ENCODE data around the gene INTS7.
"Not testable (repeated sequence)": the region's sequence is repeated elsewhere in the genome, so short reads cannot be mapped to it uniquely, and the experiment has no call there.

INTS7 gene

DNA sequence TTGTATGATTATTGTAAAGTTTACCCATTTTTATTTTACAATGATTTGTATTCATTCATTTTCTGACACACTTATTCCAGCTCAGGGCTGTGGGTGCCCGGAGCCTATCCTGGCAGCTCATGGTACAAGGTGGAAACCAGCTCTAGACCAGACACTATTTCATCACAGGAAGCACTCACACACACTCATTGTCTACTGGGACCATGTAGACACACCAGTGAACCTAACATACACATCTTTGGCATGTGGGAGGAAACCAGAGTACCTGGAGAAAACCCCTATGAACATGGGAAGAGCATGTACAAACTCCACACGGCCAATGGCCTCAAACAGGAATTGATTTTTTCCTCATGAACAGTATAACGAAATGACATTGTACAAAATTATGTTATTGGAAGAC, 2.5 kb upstream of the INTS7 start:
- no peak overlapping the region for H3K4me3 ChIP-seq (ENCODE audit: low read depth, low read length)
- DNase-seq (ENCODE audit: low read depth), result no peak

DNA sequence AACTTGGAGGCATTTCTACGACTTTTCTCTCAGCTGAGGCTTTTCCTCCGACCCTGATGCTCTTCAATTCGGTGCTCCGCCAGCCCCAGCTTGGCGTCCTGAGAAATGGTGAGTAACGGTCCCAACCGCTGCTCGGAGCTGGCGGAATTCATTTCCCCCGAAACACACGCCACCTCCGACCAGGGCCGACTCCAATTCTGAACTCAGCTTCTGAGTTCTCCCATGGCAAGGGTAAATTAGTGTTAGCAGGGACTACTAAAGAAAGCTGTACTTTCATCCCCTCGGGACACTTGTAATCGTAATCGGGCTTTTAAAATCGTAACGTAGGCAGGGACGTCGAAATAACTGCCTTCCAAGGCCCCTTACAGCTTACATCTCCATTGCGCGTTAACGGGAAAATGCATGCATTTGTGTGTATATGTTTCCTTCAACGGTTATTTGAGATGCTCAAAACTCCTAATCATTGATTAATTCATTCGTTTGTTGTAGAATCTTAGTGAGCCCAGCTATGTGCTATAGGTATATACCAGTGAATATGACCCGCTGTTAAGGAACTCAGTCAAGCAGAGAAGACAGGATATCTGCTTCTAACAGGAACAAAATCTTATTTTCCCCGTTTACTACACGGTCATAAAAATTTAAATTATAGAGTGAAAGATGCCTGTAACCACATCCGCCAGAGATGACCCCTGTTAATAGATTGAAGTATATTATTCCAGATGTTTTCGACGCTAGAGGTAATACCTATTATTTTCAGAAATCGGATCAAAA, 663 bp upstream of the INTS7 start:
- H3K4me3 ChIP-seq (ENCODE audit: low read depth, low read length), result peak overlapping the region; percentile 93
- no peak for DNase-seq (ENCODE audit: low read depth)

DNA sequence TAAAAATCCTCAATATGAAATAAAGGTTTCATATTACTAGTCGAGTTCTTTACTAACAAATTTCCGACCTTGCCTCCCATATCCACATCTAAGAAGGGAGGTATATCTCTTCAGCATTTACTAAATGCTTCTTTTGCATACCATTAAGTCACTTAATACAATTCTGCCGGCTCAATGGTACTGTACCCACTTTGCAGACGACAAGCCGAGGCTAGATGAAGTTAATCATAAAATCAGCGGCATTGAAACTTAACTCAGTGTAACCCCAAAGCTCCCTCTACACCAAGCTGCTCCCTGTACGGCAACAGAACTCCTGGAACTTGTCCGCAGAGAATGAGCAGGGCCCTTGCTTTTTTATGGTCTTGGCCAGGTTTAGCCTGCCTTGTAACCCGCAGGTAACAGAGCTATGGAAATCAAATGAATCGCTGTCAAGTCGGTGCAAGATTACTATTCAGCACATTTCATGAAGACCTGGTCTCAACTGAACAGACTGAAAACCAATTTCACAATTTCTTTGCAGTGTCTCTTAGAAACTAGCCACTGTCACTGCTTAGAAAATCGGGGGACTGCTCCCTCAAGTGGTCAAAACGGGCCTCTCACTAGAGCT, 738 bp downstream of the INTS7 start:
- DNase-seq (ENCODE audit: low read depth), result no peak
- peak overlapping the region; percentile 93 for H3K4me3 ChIP-seq (ENCODE audit: low read depth, low read length)

DNA sequence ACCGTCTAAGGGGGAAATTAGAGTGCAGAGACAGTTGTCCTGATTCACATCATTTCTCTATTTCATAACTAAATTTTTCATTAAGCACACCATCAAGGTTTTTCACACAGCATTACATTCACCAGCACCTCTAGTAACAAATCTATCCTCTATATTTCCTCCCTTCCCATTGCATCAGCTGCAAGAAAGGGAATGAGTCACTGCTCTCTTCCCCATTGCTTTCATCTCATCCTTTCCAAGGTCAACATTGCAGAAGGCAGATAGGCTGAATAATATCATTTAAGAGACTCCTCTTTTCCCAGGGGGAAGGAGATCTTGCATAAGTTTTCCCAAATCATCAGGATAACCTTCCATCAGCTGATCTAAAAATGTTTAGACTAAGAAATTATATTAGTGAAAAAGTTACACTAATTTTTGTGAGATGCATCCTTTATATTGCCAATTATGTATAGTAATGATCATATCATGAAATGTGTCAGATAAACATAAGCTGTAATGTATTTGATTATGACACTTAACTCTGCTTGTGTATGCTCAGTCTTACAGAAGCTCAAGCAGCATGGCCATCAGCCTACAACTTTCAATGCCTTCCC, 4.3 kb downstream of the INTS7 start:
- no peak overlapping the region for H3K4me3 ChIP-seq (ENCODE audit: low read depth, low read length)
- peak; percentile 90 for DNase-seq (ENCODE audit: low read depth)

DNA sequence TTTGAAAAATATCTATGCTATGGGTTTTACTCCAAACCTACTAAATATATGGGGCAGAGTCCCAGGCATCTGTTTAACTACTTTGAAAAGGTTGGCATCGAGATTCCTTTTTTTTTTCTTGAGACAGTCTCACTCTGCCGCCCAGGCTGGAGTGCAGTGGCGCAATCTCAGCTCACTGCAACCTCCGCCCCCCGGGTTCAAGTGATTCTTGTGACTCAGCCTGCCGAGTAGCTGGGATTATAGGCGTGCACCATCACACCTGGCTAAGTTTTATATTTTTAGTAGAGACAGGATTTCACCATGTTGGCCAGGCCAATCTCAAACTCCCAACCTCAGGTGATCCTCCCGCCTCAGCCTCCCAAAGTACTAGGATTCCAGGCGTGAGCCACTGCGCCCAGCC, 7.6 kb downstream of the INTS7 start:
- DNase-seq (ENCODE audit: low read depth); H3K4me3 ChIP-seq (ENCODE audit: low read depth, low read length): not testable (repeated sequence)

DNA sequence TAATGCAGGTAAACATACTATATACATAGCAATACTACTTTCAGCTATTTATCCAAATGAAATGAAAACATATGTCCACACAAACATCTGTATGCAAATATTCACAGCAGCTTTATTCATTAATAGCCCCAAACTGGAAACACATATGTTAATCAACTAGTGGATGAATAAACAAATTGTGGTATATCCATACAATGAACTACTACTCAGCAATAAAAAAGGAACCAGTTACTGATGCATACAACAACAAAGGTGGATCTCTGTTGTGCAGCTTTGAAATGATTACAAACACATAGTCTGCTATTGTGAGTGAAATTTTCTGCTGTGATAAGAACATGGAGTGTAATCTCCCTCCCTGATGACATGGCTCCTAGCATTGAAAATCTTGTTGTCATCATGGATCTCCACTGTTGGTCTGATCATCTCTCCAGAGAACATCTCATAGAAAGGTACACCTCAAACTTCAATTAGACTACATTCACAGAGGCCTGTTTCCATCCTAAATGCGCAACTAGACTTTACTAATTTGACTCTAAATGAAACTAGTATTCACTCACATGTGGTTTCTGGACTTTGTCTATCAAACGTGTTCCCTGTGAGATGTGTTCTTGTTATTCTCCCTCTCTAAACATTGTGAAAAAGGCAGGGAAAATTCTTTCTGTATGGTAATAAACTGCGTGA, 10.7 kb downstream of the INTS7 start:
- no peak for DNase-seq (ENCODE audit: low read depth)
- H3K4me3 ChIP-seq (ENCODE audit: low read depth, low read length), result no peak overlapping the region

DNA sequence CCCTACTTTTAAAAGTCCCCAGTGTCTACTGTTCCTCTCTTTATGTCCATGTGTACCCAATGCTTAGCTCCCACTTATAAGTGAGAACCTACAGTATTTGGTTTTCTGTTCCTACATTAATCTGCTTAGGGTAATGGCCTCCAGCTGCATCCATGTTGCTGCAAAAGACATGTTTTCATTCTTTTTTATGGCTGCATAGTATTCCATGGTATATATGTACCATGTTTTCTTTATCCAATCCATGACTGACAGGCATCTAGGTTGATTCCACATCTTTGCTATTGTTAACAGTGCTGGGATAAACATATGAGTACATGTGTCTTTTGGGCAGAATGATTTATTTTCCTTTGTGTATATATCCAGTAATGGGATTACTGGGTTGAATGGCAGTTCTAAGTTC, 12.4 kb downstream of the INTS7 start:
- not testable (repeated sequence) for H3K4me3 ChIP-seq (ENCODE audit: low read depth, low read length); DNase-seq (ENCODE audit: low read depth)

DNA sequence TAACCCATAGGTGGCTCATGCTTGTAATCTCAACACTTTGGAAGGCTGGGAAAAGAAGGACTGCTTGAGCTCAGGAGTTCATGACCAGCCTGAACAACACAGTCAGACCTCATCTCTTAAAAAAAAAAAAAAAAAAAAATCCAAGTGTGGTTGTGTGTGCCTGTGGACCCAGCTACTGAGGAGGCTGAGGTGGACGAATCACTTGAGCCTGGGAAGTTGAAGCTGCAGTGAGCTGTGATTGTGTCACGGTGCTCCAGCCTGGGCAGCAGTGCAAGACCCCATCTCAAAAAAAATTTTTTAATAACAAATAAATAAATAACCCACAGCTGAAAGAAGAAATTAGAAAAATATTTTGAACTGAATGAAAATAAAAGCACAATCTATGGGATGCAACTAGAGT, 13.8 kb downstream of the INTS7 start:
- no peak overlapping the region for H3K4me3 ChIP-seq (ENCODE audit: low read depth, low read length)
- no peak for DNase-seq (ENCODE audit: low read depth)

DNA sequence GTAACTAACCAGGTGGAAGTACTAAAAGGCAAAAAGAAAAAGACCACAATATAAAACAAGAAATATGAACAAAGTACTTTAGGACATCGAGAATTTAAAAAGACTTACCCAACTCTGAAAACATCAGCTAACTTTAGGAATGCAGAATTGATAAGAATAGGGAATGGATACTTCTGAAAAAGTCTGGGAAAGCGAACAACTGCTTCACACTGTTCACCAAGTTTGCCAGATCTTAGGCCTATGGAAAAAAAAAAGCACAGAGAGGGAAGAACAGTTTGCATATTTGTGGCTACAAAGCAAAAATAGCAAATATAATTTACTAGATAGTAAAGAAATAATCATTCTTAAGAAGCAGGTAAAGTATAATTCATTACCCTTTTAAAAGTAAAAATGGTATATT, 14.4 kb downstream of the INTS7 start:
- no peak for DNase-seq (ENCODE audit: low read depth)
- H3K4me3 ChIP-seq (ENCODE audit: low read depth, low read length), result no peak overlapping the region

DNA sequence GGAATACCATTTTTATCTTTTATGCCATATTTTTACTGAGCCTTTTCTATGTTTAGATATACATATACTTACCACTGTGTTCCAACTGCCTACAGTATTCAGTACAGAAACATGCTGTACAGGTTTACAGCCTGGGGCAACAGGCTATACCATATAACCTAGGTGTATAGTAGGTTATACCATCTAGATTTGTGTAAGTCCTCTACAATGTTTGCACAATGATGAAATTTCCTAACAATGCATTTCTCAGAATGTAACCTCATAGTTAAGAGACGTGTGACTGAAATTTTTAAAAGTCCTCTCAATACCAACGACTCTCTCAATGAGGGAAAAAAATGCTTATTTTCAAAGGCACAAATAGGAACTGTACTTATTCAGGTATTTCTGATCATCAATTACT, 21.7 kb downstream of the INTS7 start:
- no peak overlapping the region for H3K4me3 ChIP-seq (ENCODE audit: low read depth, low read length)

DNA sequence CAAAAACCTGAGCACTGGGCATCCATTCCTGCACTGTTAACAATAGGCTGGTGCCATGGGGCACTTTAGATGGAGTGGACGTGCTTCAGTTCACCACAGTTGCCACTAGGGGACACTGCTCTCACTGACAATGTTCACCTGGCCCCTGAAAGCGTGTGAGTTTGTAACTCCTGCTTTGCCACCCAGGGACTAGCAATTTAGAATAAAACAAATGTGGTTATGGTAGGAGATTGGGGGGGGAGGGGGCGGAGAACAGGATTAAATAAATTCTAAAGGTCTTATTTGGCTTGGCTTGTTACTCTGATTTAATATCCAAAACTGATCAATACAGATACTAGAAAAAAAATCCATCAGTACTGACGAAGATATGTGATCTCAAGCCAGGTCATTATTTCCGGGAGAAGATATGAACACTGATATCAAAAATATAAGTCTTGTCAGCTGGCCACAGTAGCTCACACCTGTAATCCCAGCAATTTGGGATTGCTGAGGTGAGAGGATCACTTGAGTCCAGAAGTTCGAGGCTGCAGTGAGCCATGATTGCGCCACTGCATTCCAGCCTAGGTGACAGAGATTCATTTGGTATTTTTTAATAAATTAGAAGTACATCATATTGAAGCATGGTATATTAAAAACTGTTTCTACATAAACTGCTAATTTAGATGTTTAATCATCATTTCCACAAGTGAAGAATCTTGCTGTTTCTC, 23.2 kb downstream of the INTS7 start:
- DNase-seq (ENCODE audit: low read depth), result no peak
- no peak overlapping the region for H3K4me3 ChIP-seq (ENCODE audit: low read depth, low read length)

More for the DNA sequence above, 21.7 kb downstream of the INTS7 start:
- no peak for DNase-seq (ENCODE audit: low read depth)

DNA sequence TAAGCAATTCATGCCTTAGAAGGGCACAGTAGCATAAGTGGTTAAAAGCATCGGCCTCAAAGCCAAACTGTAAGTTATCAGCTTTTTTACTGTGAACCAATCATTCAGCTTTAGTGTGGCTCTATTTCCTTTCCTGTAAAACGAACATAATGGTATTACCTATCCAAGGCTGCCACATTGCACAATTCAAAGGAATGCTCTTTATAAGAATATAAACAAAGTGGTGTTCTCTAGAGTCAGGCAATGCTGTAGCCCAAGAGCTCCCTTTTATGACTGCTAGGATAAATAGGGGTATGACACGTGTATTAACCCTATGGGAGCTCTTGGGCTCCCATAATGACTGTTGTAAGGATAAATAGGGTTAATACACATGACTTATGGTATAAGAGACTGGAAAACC, 25.4 kb downstream of the INTS7 start:
- no peak overlapping the region for H3K4me3 ChIP-seq (ENCODE audit: low read depth, low read length)
- DNase-seq (ENCODE audit: low read depth), result no peak

DNA sequence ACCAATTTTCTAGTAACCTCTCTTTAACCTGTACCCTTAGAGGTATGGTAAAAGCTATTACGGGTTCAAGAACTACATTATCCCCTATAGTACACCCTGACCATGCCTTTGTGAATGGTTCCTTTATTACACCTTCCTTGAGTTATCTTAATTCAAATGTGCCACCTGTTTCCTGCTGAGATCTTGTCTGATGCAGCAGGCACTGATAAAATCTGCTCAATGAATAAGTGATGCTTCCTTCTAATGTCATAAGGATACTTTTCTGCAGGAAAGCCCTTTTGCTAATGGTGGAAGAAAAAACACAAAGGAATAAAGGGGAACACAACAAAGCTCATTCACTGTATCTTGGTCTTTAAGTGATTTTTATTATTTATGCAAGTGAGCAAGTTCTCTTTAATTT, 25.8 kb downstream of the INTS7 start:
- DNase-seq (ENCODE audit: low read depth), result no peak
- no peak overlapping the region for H3K4me3 ChIP-seq (ENCODE audit: low read depth, low read length)

DNA sequence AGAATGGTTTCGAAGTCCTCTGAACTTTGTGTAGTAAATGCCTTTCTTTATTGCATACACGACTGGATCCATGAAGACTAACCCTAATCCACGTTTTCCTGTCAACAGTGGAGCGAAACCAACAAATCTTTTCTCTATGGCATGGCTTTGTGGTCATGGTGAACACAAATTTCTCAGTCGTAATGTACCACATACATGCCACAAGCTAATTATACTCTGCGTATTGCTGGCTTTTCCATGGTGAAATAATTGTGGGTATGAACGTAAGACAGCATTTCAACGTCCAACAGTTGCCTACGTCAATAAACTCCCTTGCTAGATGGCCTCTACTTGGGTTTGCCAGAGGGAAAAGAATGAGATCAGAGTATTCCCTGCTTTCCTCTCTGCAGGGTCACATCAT, 27.5 kb downstream of the INTS7 start:
- DNase-seq (ENCODE audit: low read depth), result no peak
- no peak overlapping the region for H3K4me3 ChIP-seq (ENCODE audit: low read depth, low read length)

DNA sequence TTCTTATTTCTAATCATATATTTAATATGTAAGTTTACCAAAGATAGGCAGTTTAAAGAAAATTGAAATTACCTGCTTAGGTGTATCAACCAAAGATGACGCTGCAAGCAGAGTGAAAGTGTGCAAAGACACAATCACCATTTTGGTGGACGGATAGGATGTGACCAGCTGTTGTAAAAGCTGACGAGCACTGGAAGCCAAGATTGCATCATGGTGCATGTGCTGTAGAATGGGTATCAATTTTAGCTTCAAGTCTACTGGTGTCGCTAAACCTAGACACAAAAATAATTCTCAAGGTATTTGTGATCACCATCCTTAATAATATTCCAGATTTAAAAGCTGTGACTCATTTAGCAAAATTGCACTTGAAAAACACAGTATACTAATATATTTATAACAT, 28.2 kb downstream of the INTS7 start:
- DNase-seq (ENCODE audit: low read depth), result no peak
- H3K4me3 ChIP-seq (ENCODE audit: low read depth, low read length), result no peak overlapping the region

DNA sequence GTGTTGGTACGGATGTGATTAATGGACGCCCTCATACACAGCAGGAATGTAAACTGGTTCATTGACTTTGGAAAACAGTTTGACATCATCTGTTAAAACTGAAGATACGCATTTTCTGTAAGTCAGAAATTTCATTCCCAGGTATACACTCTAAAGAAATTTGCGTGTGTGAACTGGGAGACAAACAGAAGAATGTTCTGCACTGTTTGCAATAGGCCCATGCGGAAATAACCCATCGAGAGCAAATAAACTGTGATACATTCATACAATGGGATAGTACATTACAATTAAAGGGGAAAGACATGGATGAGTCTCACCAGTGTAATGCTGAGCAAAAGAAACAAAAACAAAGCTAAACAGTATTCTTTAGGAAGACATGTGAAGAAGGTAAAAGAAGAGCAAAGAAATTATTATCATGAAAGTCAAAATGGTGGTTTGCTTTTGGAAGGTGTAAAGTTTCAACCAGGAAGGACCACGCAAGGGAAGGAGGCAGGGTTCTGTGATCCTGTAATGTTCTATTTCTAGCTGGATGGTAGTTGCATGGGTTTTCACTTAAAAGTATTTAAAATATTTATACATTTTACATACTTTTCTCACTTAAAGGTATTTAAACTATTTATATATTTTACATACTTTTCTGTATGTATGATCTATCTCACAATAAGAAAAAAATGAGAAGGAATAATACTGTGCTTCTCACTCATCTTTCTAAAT, 30.3 kb downstream of the INTS7 start:
- no peak for DNase-seq (ENCODE audit: low read depth)

DNA sequence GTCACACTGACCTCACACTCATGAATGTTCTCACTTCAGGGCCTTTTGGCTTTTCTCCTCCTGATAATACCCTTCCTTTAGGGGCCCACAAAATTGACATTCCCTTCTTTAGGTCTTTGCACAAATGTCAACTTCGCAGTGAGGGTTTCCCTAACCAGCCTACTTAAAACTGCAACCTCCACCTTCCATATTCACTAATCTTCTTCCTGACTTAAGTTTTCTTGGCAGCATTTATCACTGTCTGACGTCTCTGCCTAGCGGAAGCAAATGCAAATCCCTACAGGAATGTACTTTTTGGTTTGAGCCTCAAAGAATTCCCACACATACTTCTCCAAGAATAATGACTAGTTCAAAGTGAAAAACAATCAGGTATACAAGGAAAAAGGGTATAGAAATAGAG, 32.8 kb downstream of the INTS7 start:
- H3K4me3 ChIP-seq (ENCODE audit: low read depth, low read length), result no peak overlapping the region
- DNase-seq (ENCODE audit: low read depth), result no peak

More for the DNA sequence above, 30.3 kb downstream of the INTS7 start:
- no peak overlapping the region for H3K4me3 ChIP-seq (ENCODE audit: low read depth, low read length)

DNA sequence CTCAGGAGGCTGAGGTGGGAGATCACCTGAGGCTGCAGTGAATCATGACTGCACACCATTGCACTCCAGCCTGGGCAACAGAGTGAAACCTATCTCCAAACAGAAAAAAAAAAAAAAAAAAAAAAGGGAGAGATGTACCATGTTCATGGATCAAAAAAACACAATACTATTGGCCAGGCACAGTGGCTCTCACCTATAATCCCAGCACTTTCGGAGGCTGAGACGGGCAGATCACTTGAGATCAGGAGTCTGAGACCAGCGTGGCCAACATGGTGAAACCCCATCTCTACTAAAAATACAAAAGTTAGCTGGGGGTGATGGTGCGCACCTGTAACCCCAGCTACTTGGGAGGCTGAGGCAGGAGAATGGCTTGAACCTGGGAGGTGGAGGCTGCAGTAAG, 37.9 kb downstream of the INTS7 start:
- H3K4me3 ChIP-seq (ENCODE audit: low read depth, low read length); DNase-seq (ENCODE audit: low read depth): not testable (repeated sequence)

DNA sequence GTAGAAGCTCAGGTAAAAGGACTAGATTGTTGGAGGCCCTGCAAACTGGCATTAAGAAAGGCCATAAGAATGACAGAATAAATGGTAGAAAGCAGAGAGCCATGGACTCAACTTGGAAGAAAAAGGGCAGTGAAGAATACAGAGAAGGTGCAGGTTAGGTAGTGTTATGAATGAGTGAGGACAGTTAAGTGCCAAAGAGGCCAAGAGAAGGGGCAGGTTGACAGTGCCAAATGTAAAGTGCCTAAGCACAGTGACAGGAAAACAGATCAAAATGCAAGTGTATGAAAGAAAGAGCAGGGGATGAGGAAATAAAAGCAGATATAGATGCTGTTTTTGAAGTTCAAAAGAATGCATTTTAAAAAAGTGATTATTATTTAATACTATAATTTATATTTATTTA, 43.7 kb downstream of the INTS7 start:
- no peak overlapping the region for H3K4me3 ChIP-seq (ENCODE audit: low read depth, low read length)
- no peak for DNase-seq (ENCODE audit: low read depth)

All from skeletal muscle cell (primary cell).